ENCODE measurements around the gene TMX3. TPM values are rescaled to one million over a fixed set of nuclear protein-coding genes. Genes with fewer than 3 reads are reported as not detected.

The TMX3 gene
- total RNA-seq, 1 experiment from 2014 or later, result 15.9 TPM

DNA sequence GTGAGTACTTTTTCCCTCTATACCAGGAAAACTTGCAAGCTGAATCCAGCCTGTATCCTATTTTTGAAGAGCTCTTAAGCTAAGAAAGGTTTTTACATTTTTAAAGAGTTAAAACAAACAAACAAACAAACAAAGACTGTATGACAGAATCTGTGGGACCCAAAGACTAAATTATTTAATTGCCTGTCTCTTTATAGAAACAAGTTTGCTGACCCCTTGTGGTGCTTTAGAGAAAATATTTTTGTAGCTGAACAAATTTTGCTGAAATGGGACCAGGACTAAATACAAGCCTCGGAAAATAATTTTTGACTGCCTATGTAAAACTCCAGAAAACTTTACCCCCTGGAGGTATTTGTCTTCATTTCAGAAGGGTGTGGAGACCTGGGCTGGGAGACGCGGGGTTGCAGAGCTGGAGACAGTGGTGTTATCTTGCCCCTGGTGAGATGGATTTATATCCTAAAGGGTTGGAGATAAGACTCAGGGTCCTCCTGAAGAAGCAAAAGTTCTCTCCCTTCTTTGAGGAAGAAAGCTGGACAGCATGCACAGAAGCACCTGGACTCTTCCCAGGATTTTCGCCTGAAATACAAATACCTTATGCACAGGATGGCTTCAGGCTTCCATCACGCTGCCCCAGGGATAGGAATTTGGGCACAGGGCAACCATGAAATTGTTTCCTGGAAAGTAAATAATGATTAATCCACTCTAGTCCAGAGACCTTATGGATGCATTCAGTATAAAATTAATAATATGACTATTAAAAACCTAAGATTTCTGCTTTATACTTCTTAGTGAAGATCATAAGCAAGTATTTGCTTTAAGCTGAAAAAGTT is 54.3 kb downstream of the TMX3 start:
- DNase-seq (ENCODE audit: low read depth), result peak; percentile 14
- in situ Hi-C loops (cut with HindIII; ENCODE audit: low pct_unique_long_range_greater_than_20kb, low sequenced_read_pairs), result no loop called here

DNA sequence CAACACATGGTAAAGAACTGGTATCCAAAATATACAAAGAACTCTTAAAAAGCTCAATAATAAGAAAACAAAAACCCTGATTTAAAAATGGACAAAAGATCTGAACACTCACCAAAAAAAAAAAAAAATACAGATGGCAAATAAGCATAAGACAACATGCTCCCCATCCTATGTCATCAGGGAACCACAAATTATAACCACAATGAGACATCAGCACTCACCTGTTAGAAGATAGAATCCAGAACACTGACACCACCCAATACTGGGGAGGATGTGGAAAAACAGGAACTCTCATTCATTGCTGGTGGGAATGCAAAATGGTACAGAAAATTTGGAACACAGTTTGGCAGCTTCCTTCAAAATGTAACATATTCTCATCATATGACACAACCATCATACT is 66.7 kb downstream of the TMX3 start:
- DNase-seq (ENCODE audit: low read depth), result no peak
- in situ Hi-C loops (cut with HindIII; ENCODE audit: low pct_unique_long_range_greater_than_20kb, low sequenced_read_pairs), result no loop called here

DNA sequence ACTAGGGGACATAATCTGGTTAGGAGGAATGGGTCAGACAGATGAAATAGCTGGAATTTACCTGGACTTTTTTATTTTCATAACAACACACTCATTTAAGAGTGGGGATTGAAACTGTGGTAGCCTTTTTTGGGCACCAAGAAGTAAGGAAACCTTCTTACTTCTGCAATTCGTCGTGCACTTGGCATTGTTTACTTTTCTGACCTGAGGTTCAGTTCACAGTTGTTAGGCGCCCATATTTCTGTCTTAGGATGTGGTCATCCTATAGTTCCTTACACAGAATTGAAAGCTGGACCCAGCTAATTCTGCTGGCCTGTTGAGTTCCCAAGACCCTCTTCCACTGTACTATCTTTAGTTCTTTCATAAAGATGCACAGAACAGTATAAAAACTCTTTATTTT is 72.9 kb downstream of the TMX3 start:
- no peak for DNase-seq (ENCODE audit: low read depth)
- in situ Hi-C loops (cut with HindIII; ENCODE audit: low pct_unique_long_range_greater_than_20kb, low sequenced_read_pairs), result no loop called here

DNA sequence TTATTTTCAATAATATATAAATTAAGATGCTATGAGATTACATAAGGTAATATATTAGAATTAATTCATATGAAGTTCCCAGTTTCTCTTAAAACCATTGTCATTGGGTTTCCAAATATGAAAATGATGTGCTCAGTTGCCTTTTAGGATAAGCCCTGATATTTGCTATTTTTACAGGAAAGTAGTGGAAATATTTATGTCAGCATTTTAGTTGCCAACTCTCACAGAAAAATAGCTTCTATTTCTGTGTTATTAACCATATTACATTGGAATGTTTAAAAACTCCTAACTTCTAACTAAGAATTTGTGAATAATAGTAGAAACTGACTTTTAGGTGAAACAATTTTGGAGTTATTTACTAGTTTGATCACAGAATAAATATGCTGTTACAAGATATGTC is 74.0 kb downstream of the TMX3 start:
- in situ Hi-C loops (cut with HindIII; ENCODE audit: low pct_unique_long_range_greater_than_20kb, low sequenced_read_pairs), result no loop called here
- DNase-seq (ENCODE audit: low read depth), result no peak

DNA sequence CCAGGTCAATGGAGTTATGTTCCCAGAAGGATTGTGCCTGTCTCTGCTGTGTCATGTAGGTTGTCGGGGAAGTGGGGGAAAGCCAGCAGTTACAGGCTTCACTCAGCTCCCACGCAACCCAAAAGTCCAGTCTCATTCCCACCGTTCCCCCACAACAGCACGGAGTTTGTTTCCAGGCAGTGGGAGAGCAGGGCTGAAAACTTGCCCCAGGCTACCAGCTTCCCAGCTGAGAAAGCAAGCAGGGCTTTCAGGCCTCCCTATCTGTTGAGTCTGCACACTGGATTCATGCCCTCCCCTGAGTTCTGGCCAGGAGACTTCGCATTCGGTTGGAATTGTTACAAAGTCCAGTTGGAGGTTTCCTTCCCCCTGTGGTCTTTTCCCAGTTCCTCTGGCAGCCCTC is 76.3 kb downstream of the TMX3 start:
- in situ Hi-C loops (cut with HindIII; ENCODE audit: low pct_unique_long_range_greater_than_20kb, low sequenced_read_pairs), result no loop called here
- DNase-seq (ENCODE audit: low read depth), result no peak

DNA sequence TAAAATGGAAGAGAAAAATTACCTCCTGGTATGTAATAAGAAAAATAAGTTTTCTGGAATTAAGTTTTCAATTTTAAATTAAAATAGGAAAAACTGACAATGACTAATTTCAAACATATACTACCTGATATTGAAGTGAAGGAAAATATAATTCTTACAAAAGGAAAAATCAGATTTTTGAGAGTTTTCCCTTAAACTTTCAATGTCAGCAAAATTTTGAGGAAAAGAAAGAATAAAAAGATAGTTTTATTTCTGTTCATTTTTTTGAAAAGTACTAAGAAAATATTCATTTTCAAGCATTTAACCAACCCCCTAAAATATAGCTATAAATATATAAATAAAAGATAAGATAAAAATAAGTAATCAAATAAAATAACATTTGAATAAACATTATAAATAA is 87.1 kb downstream of the TMX3 start:
- in situ Hi-C loops (cut with HindIII; ENCODE audit: low pct_unique_long_range_greater_than_20kb, low sequenced_read_pairs), result no loop called here
- DNase-seq (ENCODE audit: low read depth), result no peak

Other genes with a start within 250 kb of the TMX3 start
- gene CCDC102B, start 83.0 kb upstream of the TMX3 start, total RNA-seq (2014; rRNA removed; shearing (Covaris generic); ENCODE audit: low replicate concordance), result not detected in 2 replicates